HG03025 (cell line): ENCODE results near the gene RAB3C.

ENCODE experiments used
- ATAC-seq: cut with Tn5 transposase; IDR thresholded peaks from one replicate; pipeline ENCODE4 v1.9.1; 2021; ENCODE audit warnings: mild to moderate bottlenecking, moderate library complexity; ENCODE audit not compliant: unreplicated experiment, low FRiP score

Gene RAB3C

GRCh38 chr5:58763390-58763789, 180.5 kb downstream of the RAB3C start:
- no peak for ATAC-seq

GRCh38 chr5:58764199-58764598, 181.3 kb downstream of the RAB3C start:
- ATAC-seq: no peak

GRCh38 chr5:58765058-58765457, 182.2 kb downstream of the RAB3C start:
- ATAC-seq: no peak

GRCh38 chr5:58767104-58767503, 184.2 kb downstream of the RAB3C start:
- ATAC-seq: no peak

- no peak for ATAC-seq
Measured at GRCh38 chr5:58770136-58770535, 187.3 kb downstream of the RAB3C start.

- no peak for ATAC-seq
Measured at GRCh38 chr5:58771796-58772195, 188.9 kb downstream of the RAB3C start.

- ATAC-seq: no peak
Measured at GRCh38 chr5:58773744-58774441, 191.0 kb downstream of the RAB3C start.

GRCh38 chr5:58774937-58775336, 192.1 kb downstream of the RAB3C start:
- no peak for ATAC-seq

GRCh38 chr5:58775701-58776262, 192.9 kb downstream of the RAB3C start:
- ATAC-seq: no peak

- no peak for ATAC-seq
Measured at GRCh38 chr5:58776559-58776958, 193.7 kb downstream of the RAB3C start.

GRCh38 chr5:58778888-58779287, 196.0 kb downstream of the RAB3C start:
- ATAC-seq: no peak

GRCh38 chr5:58786035-58786434, 203.2 kb downstream of the RAB3C start:
- ATAC-seq: no peak

- ATAC-seq: no peak
Measured at GRCh38 chr5:58786711-58787303, 203.9 kb downstream of the RAB3C start.

GRCh38 chr5:58787987-58788386, 205.1 kb downstream of the RAB3C start:
- ATAC-seq: no peak

GRCh38 chr5:58793888-58794657, 211.2 kb downstream of the RAB3C start:
- no peak for ATAC-seq

- no peak for ATAC-seq
Measured at GRCh38 chr5:58794875-58795274, 212.0 kb downstream of the RAB3C start.

- no peak for ATAC-seq
Measured at GRCh38 chr5:58795327-58795726, 212.5 kb downstream of the RAB3C start.

GRCh38 chr5:58797021-58797420, 214.1 kb downstream of the RAB3C start:
- ATAC-seq: no peak

GRCh38 chr5:58800356-58800755, 217.5 kb downstream of the RAB3C start:
- no peak for ATAC-seq

GRCh38 chr5:58800861-58801540, 218.1 kb downstream of the RAB3C start:
- no peak for ATAC-seq

GRCh38 chr5:58803056-58803455, 220.2 kb downstream of the RAB3C start:
- no peak for ATAC-seq
